Islet precursor cell (in vitro differentiated cells): ENCODE results near the gene SP140.

ENCODE experiments used
- DNase-seq: peaks from one replicate; pipeline ENCODE4 v3.0.0-alpha.2; 2018

The SP140 gene

DNA sequence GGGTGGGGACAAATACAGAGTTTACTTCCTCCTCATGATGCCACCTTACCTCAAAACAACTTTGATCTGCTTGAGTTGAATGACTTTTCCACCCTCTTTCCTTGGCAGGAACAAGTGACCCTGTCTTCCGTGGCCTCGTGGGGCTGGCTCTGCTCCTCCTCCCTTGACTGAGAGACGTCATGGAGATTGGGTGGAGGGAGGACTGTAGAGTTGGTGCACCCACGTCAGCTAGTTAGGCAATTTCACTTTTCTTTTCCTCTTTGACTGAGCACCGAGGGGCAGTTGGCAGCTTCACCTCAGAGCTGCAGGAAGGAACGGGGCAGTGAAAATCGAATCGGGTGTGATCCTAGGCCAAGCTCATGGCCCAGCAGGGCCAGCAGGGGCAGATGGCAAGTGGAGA lies at the start of gene SP140:
Gene SP140, plus strand, starts transcription at position 251 of the 400 bp plus-strand sequence. Its CDS starts 109 bp downstream, at position 360.
- DNase-seq: no peak

DNA sequence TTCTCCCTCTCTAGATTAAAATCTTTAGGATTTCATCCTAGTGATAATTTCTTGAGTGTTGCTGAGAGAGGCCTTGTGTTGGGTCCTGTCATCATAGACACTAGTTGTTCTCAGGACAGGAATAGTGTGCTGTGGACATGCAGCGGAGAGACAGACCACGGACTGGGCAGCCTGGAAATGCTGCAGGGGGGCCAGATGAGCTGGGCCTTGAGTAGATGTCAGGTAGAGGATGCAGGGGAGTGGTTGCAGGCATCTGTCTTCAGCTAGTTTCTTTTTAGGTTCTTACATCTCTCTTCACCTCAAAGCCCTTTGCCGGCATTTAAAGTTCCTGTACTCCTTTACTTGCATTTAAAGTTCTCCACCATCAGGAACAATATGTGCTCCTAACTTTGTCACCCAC lies 48.5 kb upstream of the SP140 start:
- DNase-seq: peak; percentile 35

DNA sequence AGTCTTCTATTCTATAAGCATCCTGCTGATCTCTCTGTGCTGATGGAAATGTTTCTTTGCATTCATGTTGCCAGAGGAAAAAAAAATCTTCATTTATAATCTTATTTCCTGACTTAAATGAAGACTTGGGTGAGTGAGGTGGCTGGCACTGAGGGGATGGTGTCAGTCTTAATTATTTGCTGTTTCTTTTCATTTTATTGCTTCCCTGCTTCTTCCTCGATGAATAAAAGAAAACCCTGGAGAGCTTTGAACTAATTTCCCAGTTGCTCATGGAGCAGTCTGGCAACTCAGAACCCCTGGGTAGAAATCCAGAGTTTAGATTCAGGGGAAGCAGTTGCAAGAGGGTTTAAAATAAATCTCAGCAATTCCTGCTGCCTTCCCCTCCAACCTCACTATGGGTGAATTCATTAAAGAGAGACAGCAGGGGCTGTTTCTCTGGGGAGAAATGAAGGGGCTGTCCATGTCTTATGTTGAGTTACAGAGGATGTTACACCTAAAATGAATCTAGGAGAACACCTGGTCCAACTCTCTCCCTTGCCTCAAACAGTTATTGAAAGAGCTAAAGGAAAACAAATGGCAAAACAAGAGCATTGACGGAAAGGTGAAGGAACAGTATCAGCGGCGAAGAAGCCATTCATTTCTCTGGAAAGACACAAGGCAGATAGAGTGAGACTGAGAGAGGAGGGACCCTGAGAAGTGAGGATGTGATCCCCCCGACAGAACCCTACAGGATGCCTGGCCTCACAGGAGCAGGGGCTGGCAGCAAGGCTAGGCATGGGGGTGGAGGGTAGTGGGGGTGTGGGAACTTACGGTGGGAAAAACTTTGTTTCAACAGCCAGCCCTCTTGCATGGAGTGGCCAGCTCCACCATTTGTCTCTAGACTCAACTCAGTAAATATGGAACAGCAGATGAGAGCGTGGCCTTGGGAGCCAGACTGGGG lies 46.7 kb upstream of the SP140 start:
- no peak for DNase-seq

DNA sequence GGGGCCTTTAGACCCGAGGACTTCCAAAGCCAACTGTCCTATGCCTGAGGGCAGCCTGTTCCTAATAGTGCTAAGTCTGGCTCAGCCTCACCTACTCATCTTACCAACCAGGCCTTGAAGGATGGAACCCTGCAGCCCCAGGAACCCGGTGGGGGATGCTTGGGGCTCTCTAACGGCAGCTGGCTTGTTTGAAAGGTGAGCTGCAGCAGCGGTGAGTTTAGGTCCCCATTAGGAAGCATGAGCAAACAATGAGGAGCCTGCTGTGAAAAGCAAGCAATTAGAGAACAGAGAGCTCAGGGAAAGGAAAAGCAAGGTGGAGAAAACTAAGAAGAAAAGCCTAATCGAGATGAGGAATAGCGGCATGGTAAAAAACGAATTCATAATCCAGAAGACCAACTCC lies 45.6 kb upstream of the SP140 start:
- DNase-seq: no peak

DNA sequence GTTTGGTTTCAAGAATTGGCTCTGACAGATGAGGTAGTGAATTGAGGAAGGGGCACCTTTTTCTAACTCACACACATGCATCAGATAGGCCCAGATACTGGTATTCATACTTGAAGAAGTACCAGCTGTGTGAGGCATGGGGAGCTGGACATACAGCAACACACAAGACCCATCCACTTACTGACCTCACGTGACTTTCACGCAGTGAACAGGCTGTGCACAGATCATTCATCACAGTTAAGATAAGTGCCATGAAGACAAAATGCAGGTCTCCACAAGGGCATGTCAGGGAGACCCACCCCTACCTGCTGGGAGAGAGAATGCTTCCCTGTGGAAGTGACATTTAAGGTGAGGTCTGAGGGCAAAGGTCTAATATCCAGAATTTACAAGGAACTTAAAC lies 44.3 kb upstream of the SP140 start:
- no peak for DNase-seq

DNA sequence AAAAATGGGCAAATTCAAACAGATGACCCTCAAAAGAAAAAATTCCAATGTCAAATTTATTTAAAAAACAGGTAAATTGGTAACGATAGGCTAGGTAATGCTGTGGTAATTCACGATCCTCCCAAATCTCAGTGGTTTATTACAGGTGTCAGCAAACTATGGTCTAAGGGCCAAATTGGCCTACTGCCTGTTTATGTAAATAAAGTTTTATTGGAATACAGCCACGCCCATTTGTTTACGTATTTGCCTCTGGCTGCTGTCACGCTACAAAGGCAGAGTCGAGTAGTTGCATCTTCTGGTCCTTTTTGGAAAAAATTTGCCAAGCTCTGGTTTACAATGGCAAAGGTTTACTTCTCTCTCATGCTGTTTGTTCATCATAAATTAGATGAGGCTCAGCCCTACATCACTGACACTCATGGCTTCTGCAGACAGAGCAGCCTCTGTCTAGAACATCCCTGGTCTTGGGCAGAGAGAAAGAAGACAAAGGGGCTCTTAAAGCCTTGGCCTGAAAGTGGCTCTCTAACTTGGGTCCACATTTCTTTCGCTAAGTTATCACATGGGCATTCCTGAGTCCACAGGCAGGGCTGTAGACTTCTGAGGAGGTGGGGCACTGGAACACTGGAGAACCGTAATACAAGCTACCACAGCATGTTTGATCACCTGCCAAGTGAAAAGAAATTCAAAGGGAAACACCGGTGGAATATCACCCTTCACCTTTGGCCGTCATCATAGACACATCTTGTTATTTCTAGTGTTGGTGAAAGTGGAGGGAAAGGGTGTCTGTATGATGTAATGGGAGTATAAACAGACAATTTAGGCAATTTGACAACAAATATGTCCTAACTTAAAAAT lies 40.6 kb upstream of the SP140 start:
- DNase-seq: no peak

DNA sequence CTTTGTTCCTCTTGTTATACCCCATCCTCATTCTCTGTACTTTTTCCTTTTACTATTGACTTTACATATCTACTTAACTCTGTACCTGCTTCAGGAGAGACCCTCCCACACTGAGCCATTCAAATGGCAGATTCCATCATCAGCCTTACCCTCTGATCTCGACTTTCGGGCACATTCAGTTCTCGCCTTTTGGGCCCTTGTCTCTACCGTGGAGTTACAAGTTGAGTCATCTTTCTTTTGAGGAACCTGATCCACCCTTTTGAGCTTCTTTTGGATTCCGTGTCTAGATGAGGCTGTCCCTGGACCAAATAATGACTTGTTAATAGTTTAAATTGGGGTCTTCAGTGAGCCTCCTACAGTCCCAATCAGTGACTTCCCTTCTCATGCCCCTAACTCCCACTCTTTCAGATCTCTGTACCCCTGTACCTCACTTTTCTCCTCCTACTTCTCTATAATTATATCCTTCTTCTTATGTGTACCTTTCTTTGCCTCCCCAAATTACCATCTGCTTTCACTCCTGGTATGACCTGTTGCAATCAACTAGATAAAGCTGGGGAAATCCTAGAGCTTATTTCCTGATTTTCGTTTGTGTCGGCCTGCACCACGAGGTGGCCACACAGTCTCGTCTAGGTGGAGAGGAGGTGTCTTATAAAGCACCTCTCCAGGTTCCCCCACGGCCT lies 23.0 kb upstream of the SP140 start:
- DNase-seq: no peak

DNA sequence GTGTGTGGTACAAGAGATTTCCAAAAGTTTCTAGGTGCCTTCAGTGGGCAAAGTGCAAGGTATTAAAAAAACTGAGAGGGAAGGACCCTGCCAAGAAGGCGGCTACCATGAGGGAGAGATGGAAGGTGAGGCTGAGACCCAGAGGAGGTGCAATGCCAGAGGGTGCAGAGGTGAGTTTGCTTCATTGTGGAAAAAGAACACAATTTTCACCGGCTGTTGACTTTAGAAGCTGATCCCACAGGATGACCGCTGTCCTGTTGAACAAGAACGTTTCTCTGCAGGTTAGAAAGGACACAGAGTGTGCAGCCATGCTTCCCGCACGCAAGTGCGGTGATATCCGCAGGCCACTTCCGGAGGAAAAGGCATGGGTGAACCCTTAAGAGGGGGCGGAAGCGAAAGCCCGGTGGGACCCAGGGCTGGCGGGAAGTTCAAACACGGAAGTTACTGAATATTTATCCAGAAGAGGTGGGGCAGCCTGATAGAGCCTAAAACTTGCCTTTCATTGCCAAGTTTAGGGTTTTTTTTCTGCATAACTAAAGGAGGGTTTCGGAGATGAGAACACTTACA lies 22.3 kb upstream of the SP140 start:
- no peak for DNase-seq

DNA sequence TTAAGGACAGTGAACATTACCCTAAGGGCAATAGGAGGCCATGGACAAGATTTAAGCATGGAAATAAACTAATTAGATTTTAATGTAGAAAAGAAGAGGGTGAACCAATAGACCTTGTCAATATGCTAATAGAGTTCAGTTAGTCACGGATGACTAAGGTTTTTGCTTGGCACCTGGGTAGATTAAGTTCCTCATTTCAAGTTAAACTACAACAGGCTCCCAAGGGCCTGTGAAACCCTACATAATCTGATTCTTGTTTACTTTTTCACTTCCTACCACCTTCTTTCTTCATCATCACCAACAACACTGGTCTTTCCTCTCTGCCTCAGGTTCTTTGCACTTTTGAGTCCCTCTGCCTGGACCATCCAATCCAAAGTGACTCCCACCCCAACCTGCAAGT lies 20.5 kb upstream of the SP140 start:
- no peak for DNase-seq

DNA sequence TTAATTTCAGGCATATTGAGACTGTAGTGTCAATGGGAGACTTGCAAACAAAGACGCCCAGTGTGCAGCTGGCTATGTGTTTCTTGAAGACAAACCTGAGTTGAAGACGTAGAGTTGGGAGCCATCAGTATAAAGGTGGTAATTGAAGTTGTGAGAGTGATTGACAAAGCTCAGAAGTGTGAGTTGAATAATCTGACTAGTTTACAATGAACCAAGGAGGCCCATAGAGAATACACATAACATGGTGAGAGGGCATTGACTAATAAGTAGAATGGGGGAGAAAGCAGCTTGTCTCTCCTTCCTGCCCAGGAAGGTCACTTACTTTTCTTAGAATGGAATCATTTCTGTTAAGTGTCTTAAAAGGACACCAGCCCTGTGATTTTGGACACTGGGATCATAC lies 19.8 kb upstream of the SP140 start:
- DNase-seq: no peak

DNA sequence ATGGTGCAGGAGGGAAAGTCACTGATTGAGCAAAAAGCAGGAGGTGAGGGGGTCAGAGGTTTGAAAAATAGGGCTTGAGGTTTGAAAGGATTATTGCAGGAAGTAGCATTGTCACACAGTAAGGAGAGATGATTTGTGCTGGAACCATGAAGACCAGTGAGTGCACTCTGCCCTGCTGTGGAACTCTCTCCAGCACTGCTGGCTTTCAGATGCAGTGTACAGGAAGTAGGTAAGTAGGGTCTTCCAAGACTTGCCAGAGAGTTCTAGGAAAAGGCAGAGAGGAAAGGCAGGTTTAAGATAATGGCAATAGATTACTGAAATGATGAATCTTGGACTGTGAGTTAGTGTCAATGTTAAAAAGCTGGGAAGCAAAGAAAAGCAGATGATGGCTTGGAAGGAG lies 17.0 kb upstream of the SP140 start:
- no peak for DNase-seq

DNA sequence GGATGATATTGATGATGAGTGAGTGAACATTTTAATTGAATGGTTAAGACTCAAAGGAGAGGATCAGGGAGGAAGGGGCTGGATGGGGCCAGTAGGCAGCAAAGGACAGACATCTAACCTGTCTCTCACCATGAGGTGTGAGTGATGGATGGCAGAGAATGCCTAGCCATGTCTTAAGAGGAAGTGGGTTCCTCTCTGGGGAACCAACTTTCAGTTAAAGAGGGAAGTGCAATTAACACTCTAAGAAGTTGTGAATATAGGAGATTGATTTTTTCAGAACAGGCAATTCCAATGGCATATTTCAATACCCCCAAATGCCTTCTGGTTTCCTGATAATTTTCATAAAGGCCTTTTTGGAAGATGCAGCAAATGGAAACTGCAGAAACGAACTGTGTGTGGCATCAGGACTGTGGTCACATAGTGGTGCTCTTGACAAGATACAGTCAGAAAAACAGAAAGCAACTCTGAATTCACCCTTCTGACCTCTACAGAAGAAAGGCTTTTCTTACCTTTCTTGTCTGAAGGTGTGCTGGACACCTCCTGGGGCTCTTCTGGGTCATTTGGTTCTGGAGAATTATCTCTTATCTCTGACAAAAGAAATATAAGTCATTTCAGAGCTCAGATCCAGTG lies 16.0 kb upstream of the SP140 start:
- DNase-seq: no peak

DNA sequence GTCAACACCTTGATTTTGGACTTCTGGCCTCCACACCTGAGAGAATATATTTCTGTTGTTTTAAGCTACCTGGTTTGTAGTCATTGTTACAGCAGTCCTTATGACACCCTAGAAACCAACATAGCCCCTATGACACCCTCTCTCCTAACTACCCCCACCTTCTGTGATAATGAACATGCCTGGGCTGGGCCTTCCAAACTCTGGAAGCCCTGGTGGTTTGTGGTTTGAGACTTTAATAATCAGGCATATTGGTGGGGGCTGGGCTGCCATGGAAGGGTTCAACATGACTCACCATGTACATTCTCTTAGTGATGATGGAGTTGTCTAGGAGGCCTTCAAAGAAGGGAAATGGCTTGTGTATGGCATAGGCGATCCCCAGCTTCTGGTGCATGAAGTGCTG lies 9.0 kb upstream of the SP140 start:
- DNase-seq: no peak

DNA sequence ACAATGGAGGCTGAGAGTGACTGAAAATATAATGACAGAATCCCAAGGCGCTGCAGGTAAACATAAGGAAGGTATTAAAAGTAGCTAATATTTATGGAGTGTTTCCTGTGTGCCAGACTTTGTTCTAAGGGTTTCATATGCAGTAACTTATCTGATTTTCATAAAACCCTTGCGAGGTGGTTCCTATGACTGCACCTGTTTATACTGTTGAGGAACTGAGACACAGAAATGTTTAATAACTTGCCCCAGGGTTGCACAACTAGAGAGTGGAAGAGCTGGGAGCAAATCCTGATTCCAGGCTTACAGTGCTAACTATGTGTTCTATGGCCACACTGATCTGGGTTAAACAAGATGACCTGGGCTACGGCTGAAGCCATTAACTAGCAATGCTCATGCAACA lies 8.1 kb upstream of the SP140 start:
- no peak for DNase-seq

DNA sequence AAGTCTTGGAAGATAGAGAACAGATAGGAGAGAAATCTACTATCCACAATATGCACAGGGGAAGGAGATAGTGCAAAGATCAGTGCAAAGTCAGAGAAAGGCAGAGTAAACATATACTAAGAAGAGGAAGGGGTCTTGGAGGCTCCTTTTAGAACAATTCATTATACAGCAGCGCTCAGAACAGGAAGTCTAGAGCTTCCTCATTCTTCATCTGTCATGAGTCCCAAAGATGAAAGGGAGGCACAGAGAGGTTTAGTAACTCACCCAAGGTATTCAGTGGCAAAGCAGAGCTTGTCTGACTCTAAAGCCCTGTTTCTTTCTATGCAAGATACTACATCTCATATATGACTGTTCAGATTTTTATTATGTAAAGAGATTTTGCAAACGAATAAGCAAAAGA lies 7.1 kb upstream of the SP140 start:
- no peak for DNase-seq

DNA sequence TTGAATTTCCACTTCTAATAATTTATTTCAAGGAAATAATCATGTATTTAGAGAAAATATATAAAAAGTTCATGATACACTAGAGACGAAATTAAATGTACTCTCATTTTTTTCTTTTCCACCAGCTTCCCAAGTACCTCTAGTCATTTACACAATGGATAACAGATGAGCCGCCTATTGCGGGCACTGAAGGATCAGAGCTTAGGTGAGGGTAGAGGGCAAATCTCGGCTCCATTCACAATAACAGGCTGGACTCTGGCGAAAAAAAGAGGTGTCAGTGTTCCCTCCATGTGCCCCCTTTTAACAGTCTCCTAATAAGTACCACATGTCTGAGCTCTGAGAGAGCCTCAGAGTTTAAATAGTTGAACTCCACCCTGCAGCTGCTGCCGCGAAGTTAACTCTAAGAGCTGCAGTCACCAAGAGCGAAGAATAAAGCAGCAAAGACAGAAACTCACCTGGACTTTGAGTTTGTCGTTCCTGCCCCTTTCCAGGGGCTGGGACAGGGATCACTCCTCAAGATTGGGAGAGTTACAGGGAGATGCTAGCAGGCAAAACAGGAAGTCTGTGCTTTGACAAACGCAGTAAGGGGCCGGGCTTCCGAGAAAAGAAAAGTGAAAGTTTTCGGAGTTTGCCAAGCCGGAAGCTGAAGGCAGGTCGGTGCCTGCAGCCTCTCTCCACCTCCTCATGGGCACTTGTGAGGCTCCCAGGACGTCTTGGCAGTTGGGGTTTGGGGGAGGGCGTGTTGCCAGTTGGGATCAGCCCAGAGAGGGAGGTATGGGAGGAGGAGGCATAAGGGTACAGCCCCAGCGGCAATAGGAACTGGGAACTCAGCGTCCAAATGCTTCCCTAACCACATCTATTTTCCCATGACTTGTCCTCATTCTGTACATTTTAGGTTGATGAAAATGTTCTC lies 5.9 kb upstream of the SP140 start, which contains the start of gene SP110:
Gene SP110, minus strand, starts transcription at position 566 of the 913 bp plus-strand sequence. CDS start 3,057 bp downstream, outside the sequence.
- DNase-seq: peak; percentile 82

DNA sequence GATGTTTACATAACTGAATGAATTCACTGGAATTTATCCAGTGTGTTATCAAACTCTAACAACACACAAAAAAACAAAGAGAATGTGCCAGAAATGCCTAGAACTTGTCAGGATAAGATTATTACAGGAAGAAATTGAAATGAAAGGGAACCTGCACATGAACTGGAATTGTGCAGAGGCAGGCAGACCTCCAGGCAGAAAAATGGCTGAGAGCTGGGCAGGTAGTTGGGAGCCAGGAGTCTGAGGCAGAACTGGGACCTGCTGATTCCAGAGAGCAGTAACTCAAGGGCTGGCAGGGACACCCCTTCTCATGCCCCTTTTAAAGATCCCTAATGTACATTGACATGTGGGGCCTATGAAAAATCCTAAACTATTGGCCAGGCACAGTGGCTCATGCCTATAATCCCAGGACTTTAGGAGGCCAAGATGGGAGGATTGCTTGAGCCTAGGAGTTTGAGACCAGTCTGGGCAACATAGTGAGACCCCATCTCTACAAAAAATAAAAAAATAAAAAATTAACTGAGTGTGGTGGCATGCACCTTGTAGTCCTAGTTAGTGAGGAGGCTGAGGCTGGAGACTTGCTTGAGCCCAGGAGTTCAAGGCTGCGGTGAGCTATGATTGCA lies 5.1 kb upstream of the SP140 start:
- no peak for DNase-seq

DNA sequence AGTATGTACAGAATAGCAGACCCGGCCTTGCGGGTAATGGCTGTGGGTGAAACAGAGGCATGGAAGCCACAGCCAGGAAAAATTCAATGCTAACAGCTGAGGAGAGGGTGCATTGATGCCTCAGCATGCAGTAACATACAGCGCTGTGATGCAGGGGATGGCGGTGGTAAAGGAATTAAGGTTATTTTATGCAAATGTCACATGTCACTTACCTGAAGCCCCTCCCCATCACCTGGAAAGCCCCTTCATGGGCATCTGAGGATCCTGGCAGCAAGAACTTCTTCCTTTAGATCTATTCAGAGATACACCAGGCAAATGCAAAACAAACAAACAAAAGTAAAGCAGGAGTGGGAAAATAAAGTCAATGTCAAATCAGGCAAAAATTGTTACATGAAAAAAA lies 4.0 kb upstream of the SP140 start:
- DNase-seq: no peak

DNA sequence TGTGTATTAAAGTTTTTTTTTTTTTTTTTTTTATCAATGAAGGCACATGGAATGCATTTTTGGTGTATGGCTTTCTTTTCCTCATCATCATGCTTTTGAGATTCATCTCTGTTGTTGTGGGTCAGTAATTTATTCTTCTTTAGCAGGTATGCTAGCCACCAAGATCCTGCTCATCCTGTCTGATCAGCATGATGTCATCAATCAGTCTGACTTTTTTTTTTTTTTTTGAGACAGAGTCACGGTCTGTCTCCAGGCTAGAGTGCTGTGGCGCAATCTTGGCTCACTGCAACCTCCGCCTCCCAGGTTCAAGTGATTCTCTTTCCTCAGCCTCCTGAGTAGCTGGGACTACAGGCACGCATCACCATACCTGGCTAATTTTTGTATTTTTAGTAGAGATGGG lies 2.7 kb upstream of the SP140 start:
- DNase-seq: peak; percentile 63

DNA sequence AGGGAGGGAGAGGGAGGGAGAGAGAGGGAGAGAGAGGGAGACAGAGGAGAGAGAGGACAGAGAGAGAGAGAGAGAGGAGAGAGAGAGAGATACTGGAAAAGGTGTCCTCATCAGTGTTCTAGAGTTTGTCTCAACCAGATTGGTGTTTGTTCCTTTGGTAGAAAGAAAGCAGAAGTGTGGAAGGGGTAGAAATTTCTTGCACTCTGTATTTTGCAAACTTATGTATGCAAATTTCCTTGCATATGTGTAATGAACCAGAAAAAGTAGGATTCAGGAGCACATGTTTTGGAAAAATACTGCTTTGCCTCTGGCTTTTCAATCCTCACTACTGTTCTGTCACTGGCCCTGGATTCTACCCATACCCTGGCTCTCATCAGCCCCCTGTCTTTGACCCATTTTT lies 1.1 kb upstream of the SP140 start:
- DNase-seq: no peak

DNA sequence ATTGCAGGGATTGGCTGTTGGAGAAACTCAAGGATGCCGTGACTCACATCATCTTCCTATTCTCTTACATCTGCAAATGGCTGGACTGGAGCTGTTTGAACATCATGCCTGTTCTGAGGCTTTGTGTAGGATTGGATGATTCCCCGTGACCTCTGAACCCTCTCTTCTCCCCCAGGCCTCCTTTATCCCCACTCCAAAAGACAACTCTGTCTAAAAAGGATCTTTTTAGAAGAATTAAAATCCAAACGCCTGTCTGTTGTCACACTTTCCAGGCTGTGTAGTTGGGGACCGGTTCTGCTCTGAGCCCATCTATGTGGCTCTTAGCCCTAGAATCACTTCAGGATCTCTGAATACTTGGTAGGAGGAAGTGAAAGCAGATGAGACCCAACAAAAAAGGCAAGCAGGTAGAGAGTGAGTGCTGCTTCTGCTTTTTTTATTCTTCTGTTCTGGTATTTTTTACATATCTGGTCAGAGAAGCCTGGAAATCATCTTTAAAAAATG lies 565 bp downstream of the SP140 start:
- DNase-seq: no peak
